ENCODE data around the gene POU2F1. TPM values are rescaled to one million over a fixed set of nuclear protein-coding genes. Genes with fewer than 3 reads are reported as not detected.

POU2F1 gene
- total RNA-seq, 1 experiment from 2014 or later: 29.6 TPM

DNA sequence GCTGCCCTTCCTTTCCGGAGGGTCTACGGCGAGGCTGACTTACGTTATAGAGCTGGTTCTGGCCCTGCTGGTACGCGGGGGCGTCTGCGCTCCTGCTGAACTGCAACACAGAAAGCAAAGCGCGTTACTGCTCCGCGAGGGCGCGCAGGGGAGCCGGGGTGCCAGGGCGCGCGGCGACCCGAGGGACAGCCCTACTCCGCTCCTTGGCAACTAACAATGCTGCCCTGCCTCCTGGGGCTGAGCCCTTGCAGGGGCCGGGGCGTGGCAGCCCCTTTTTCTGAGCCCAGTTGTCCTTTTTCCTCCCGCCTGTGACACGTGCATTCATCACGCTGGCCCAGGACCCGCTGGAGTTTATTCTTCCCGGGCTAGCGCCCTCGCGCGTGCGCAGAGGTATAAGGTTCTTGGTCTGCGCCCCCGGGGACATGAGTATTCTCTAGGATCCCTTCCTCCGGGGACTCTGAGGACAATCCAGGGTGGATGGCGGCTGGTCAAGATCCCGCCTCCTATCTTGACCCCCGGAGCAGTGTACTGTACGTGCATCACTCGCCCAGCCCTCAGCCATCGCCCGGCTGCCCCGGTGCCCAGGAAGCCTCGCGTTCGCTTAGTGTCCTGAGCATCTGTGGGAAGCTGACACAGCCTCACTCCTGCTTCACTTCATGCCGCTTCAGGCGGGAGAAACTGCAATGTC, 218.8 kb downstream of the POU2F1 start:
- H3K4me3 Mint-ChIP-seq (ENCODE audit: unreplicated experiment): no peak overlapping the region
- TF ChIP-seq, protein P1, sequence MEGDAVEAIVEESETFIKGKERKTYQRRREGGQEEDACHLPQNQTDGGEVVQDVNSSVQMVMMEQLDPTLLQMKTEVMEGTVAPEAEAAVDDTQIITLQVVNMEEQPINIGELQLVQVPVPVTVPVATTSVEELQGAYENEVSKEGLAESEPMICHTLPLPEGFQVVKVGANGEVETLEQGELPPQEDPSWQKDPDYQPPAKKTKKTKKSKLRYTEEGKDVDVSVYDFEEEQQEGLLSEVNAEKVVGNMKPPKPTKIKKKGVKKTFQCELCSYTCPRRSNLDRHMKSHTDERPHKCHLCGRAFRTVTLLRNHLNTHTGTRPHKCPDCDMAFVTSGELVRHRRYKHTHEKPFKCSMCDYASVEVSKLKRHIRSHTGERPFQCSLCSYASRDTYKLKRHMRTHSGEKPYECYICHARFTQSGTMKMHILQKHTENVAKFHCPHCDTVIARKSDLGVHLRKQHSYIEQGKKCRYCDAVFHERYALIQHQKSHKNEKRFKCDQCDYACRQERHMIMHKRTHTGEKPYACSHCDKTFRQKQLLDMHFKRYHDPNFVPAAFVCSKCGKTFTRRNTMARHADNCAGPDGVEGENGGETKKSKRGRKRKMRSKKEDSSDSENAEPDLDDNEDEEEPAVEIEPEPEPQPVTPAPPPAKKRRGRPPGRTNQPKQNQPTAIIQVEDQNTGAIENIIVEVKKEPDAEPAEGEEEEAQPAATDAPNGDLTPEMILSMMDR (IDR thresholded peaks at IDR 0.05; ENCODE audit: insufficient read depth in 1 of 2, low read depth in 1 of 2, low read length in 1 of 2, severe bottlenecking in 1 of 2, unreplicated experiment in 1 of 2): no peak
- H3K4me1 Mint-ChIP-seq (ENCODE audit: low read depth, unreplicated experiment): no peaks in the 10 kb centered on the region
- DNase-seq: no peak
- no peaks in the 10 kb centered on the region for H3K4me1 ChIP-seq
- no peaks in the 10 kb centered on the region for H3K36me3 ChIP-seq (ENCODE audit: control insufficient read depth, insufficient read depth, low read length)
- no peaks in the 10 kb centered on the region for H3K9me3 ChIP-seq
- H3K36me3 Mint-ChIP-seq (ENCODE audit: insufficient read depth, unreplicated experiment): no peaks in the 10 kb centered on the region
- no TSS peak for BruUV-seq (replicated peaks)
- ChIA-PET CTCF (no interaction called here), POLR2A (no interaction called here)
- peaks cover 9% of the 10 kb centered on the region for H3K9me3 Mint-ChIP-seq (ENCODE audit: unreplicated experiment)
- no peak overlapping the region for H3K27ac Mint-ChIP-seq (ENCODE audit: unreplicated experiment)
- no peak overlapping the region for H3K4me3 ChIP-seq (ENCODE audit: low read depth, low read length)
- no peaks in the 10 kb centered on the region for H3K27me3 ChIP-seq (replicated peaks; ENCODE audit: control insufficient read depth, insufficient read depth, low read length)
- intact Hi-C loops (cut with micrococcal nuclease; ENCODE audit: unreplicated experiment): loop anchor here (5.0 kb wide), 1 partner anchor 537 kb away; no protein-coding TSS in a partner anchor
- H3K27me3 Mint-ChIP-seq (ENCODE audit: insufficient read depth, unreplicated experiment): no peaks in the 10 kb centered on the region

DNA sequence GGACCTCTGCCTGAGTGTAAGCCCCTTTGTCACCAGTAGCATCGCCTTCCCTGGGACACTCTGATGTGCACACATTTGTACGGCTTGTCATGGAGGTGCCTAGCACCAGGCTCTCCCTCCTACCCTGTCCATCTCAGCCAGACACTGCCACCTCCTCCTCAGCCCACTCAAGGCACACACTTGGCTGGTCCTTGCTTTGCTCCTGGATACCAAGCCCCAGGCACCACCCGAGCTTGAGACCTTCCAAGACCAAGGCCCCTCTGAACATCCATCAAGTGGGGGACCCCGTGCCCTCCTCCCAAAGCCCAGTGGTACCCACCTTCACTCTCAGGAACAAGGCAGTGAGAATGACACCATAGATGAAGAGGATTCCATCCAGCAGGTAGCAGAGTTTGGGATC, 219.7 kb downstream of the POU2F1 start:
- ChIA-PET CTCF (interaction anchor here (1.4 kb wide), 1 partner anchor 10 kb away, joined by 3 read pairs; no protein-coding TSS in a partner anchor), POLR2A (no interaction called here)
- no peak overlapping the region for H3K27ac Mint-ChIP-seq (ENCODE audit: unreplicated experiment)
- H3K27me3 Mint-ChIP-seq (ENCODE audit: insufficient read depth, unreplicated experiment): no peaks in the 10 kb centered on the region
- no peaks in the 10 kb centered on the region for H3K4me1 Mint-ChIP-seq (ENCODE audit: low read depth, unreplicated experiment)
- no peaks in the 10 kb centered on the region for H3K9me3 ChIP-seq
- DNase-seq: no peak
- no peaks in the 10 kb centered on the region for H3K36me3 ChIP-seq (ENCODE audit: control insufficient read depth, insufficient read depth, low read length)
- intact Hi-C loops (cut with micrococcal nuclease; ENCODE audit: unreplicated experiment): no loop called here
- H3K4me1 ChIP-seq: no peaks in the 10 kb centered on the region
- no peaks in the 10 kb centered on the region for H3K36me3 Mint-ChIP-seq (ENCODE audit: insufficient read depth, unreplicated experiment)
- no TSS peak for BruUV-seq (replicated peaks)
- H3K27me3 ChIP-seq (replicated peaks; ENCODE audit: control insufficient read depth, insufficient read depth, low read length): no peaks in the 10 kb centered on the region
- no peak overlapping the region for H3K4me3 Mint-ChIP-seq (ENCODE audit: unreplicated experiment)
- peaks cover 5% of the 10 kb centered on the region for H3K9me3 Mint-ChIP-seq (ENCODE audit: unreplicated experiment)
- H3K4me3 ChIP-seq (ENCODE audit: low read depth, low read length): no peak overlapping the region
- TF ChIP-seq, protein P1 (IDR thresholded peaks at IDR 0.05; ENCODE audit: insufficient read depth in 1 of 2, low read depth in 1 of 2, low read length in 1 of 2, severe bottlenecking in 1 of 2, unreplicated experiment in 1 of 2): no peak

DNA sequence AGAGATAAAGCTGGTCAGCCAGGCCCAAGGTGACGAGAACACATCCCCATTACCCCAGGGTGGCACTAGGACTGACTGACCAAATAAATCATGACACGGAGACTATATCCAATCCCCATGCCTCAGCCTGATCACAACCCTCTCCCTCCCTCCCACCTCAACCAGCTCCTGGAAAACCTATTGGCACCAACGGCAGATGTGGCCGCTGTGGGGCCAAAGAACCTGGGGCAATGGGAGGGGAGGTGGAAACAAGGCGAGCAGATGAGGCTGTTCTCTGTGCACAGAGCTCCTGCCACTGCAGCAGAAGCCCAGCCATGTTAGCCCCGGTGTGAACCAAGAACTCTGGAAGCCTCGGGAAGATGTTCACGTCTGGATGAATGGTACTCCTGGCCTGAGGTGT, 220.1 kb downstream of the POU2F1 start:
- POLR2A ChIA-PET: no interaction called here
- H3K27me3 Mint-ChIP-seq (ENCODE audit: insufficient read depth, unreplicated experiment): no peaks in the 10 kb centered on the region
- peaks cover 1% of the 10 kb centered on the region for H3K9me3 Mint-ChIP-seq (ENCODE audit: unreplicated experiment)

More for the DNA sequence above, 220.1 kb downstream of the POU2F1 start:
- CTCF ChIA-PET: interaction anchor here (0.6 to 1.4 kb wide), 2 partner anchors 9 to 25 kb away, joined by 3 to 6 read pairs; no protein-coding TSS in a partner anchor
- Mint-ChIP-seq H3K27ac (ENCODE audit: unreplicated experiment) (no peak overlapping the region), H3K4me3 (ENCODE audit: unreplicated experiment) (no peak overlapping the region), H3K36me3 (ENCODE audit: insufficient read depth, unreplicated experiment) (no peaks in the 10 kb centered on the region), H3K4me1 (ENCODE audit: low read depth, unreplicated experiment) (no peaks in the 10 kb centered on the region)
- intact Hi-C loops (cut with micrococcal nuclease; ENCODE audit: unreplicated experiment): no loop called here
- DNase-seq: no peak
- no peak overlapping the region for H3K4me3 ChIP-seq (ENCODE audit: low read depth, low read length)
- H3K4me1 ChIP-seq: no peaks in the 10 kb centered on the region
- no TSS peak for BruUV-seq (replicated peaks)
- TF ChIP-seq, protein P1 (IDR thresholded peaks at IDR 0.05; ENCODE audit: insufficient read depth in 1 of 2, low read depth in 1 of 2, low read length in 1 of 2, severe bottlenecking in 1 of 2, unreplicated experiment in 1 of 2): no peak
- H3K27me3 ChIP-seq (replicated peaks; ENCODE audit: control insufficient read depth, insufficient read depth, low read length): no peaks in the 10 kb centered on the region
- no peaks in the 10 kb centered on the region for H3K9me3 ChIP-seq
- no peaks in the 10 kb centered on the region for H3K36me3 ChIP-seq (ENCODE audit: control insufficient read depth, insufficient read depth, low read length)

All from Caco-2 (cell line).